ENCODE measurements around the gene GLYR1. TPM values are rescaled to one million over a fixed set of nuclear protein-coding genes. Genes with fewer than 3 reads are reported as not detected.

Gene GLYR1
- polyA plus RNA-seq, 6 donors from 2014 or later, result 27.8 to 49.6 (median 37.3) TPM

GRCh38 chr16:4855371-4855770 lies 8.3 kb upstream of the GLYR1 start:
- no peaks in the 10 kb centered on the region for H3K9me3 Mint-ChIP-seq
- ATAC-seq (ENCODE audit: low read depth in 2 of 2), result no peak
- no peak for DNase-seq
- peaks cover 10 to 22% (median 13%) of the 10 kb centered on the region in 3 donors for H3K4me1 Mint-ChIP-seq
- no peak overlapping the region for H3K4me3 Mint-ChIP-seq
- no peaks in the 10 kb centered on the region for H3K27me3 Mint-ChIP-seq
- no peak overlapping the region for H3K27ac Mint-ChIP-seq
- H3K36me3 Mint-ChIP-seq, result peaks cover 16 to 27% of the 10 kb centered on the region in 2 donors

DNA sequence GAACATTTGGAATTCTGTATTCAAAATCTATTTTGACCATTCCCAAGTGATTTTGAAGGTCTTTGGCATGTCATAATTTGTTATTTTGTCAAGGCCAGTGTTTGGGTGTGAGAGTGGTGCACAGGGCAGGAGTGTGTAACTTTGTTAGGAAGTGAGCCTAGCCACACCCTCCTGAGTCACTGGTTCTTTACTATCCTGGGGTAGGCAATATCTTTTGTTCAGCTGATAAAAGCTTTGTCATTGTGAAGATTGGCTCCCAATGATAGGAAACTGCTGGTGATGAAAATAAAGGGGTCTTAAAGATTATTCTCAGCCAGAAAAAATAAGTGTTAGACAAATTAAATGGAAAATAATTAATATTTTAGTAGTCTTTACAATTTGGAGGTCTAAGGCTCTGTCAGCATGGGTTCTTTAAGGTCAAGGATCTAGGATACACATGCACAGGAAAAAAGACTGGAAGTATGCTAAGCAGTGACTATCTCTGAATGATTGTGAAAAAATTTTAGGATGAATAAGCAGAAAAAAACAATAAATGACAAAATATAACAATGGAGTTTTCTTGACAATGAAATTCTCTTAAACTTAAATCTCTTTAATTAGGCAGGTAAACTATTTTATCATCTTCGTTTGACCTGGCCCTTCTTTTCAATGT lies 5.3 kb upstream of the GLYR1 start:
- DNase-seq, result no peak
- H3K36me3 Mint-ChIP-seq, result peaks cover 0 to 7% of the 10 kb centered on the region in 2 donors
- peaks cover 19 to 39% (median 28%) of the 10 kb centered on the region in 3 donors for H3K4me1 Mint-ChIP-seq
- no peak overlapping the region for H3K4me3 Mint-ChIP-seq
- no peaks in the 10 kb centered on the region for H3K27me3 Mint-ChIP-seq
- peak overlapping the region in 1 of 6 donors; percentile 13 for H3K27ac Mint-ChIP-seq
- H3K9me3 Mint-ChIP-seq, result no peaks in the 10 kb centered on the region
- ATAC-seq (ENCODE audit: low read depth in 2 of 2), result no peak

GRCh38 chr16:4850211-4850610 lies 3.1 kb upstream of the GLYR1 start:
- peak overlapping the region in 1 of 8 donors; percentile 73 for H3K4me3 Mint-ChIP-seq
- H3K27ac Mint-ChIP-seq, result no peak overlapping the region
- no peaks in the 10 kb centered on the region for H3K9me3 Mint-ChIP-seq
- H3K27me3 Mint-ChIP-seq, result no peaks in the 10 kb centered on the region
- peaks cover 30 to 53% (median 41%) of the 10 kb centered on the region in 3 donors for H3K4me1 Mint-ChIP-seq
- no peak for DNase-seq
- ATAC-seq (ENCODE audit: low read depth in 2 of 2), result no peak
- H3K36me3 Mint-ChIP-seq, result no peaks in the 10 kb centered on the region

GRCh38 chr16:4847774-4848587 lies 893 bp upstream of the GLYR1 start:
- H3K4me1 Mint-ChIP-seq, result peaks cover 30 to 54% (median 41%) of the 10 kb centered on the region in 3 donors
- no peaks in the 10 kb centered on the region for H3K9me3 Mint-ChIP-seq
- no peaks in the 10 kb centered on the region for H3K27me3 Mint-ChIP-seq
- H3K4me3 Mint-ChIP-seq, result peak overlapping the region; percentile 85 to 97 (median 90)
- DNase-seq (peak; percentile 22), ATAC-seq (ENCODE audit: low read depth in 2 of 2) (peak; percentile 28 to 36)
- peak overlapping the region; percentile 62 to 96 (median 95) for H3K27ac Mint-ChIP-seq
- H3K36me3 Mint-ChIP-seq, result no peaks in the 10 kb centered on the region

- Mint-ChIP-seq H3K27ac (peak overlapping the region; percentile 91 to 96 (median 94)), H3K9me3 (no peaks in the 10 kb centered on the region), H3K36me3 (no peaks in the 10 kb centered on the region), H3K4me3 (peak overlapping the region; percentile 83 to 96 (median 90)), H3K27me3 (no peaks in the 10 kb centered on the region), H3K4me1 (peaks cover 24 to 46% (median 40%) of the 10 kb centered on the region in 3 donors)
- DNase-seq (peak; percentile 27), ATAC-seq (ENCODE audit: low read depth in 2 of 2) (no peak)
These were observed 586 bp downstream of the GLYR1 start for GRCh38 chr16:4846503-4846900.

DNA sequence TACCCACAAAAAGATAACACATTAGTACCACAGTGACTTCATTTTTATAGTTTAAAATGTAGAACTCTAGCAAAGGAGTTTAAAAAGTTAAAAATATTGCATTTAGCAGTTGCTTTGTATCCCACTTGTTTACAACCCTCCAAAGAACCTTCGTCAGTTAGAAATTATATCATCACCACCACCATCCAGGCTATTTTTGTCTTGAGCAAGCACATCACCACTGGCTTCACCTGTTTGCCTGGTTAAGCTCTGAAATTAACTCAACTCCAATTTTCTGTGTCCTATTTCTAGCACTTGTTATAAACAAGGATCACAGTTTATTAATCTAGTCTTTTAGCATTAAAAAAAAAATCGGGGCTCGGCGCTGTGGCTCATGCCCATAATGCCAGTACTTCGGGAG lies 6.1 kb downstream of the GLYR1 start:
- no peaks in the 10 kb centered on the region for H3K9me3 Mint-ChIP-seq
- peaks cover 8 to 13% (median 10%) of the 10 kb centered on the region in 3 donors for H3K4me1 Mint-ChIP-seq
- no peak for DNase-seq
- H3K27me3 Mint-ChIP-seq, result no peaks in the 10 kb centered on the region
- ATAC-seq (ENCODE audit: low read depth in 2 of 2), result no peak
- no peak overlapping the region for H3K4me3 Mint-ChIP-seq
- peak overlapping the region in 1 of 6 donors; percentile 34 for H3K27ac Mint-ChIP-seq
- H3K36me3 Mint-ChIP-seq, result peaks cover 9 to 12% of the 10 kb centered on the region in 2 donors

GRCh38 chr16:4839942-4840341 lies 7.1 kb downstream of the GLYR1 start:
- Mint-ChIP-seq H3K4me3 (no peak overlapping the region), H3K36me3 (peaks cover 9 to 12% of the 10 kb centered on the region in 2 donors), H3K4me1 (peaks cover 0 to 4% (median 3%) of the 10 kb centered on the region in 3 donors), H3K9me3 (no peaks in the 10 kb centered on the region), H3K27ac (peak overlapping the region in 2 of 6 donors; percentile 48 to 83), H3K27me3 (no peaks in the 10 kb centered on the region)
- DNase-seq (no peak), ATAC-seq (ENCODE audit: low read depth in 2 of 2) (no peak)

DNA sequence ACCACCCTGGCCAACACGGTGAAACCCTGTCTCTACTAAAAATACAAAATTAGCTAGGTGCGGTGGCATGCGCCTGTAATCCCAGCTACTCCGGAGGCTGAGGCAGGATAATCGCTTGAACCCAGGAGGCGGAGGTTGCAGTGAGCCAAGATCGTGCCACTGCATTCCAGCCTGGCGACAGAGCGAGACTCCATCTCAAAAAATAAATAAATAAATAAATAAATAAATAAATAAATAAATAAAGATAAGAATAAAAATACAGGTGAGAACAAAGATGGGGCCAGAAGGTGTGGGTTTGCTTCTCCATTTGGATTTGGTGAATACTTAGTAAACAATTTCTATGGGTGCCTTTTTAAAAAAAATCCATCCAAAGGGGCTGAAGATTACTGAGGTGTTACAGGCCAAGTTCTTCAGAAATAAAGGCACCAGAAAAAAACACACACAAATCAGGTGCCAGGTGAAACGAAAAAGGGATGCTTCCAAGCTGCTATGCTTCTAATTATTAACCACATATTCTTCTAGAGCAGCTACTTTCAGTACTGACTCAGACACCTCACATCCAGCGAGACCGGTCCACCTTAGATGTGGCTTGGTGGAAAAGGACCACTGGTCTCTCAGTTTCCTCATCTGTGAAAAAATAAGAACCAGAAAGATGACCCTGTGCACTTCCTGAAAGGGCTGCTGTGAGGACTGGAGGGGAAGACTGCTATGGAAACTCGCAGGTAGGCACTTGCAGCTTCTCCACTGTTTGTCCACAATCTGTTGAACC lies 9.2 kb downstream of the GLYR1 start:
- peak overlapping the region in 1 of 6 donors; percentile 70 for H3K27ac Mint-ChIP-seq
- no peak for DNase-seq
- H3K4me3 Mint-ChIP-seq, result no peak overlapping the region
- H3K27me3 Mint-ChIP-seq, result no peaks in the 10 kb centered on the region
- no peak for ATAC-seq (ENCODE audit: low read depth in 2 of 2)
- H3K4me1 Mint-ChIP-seq, result peaks cover 7 to 12% (median 8%) of the 10 kb centered on the region in 3 donors
- no peaks in the 10 kb centered on the region for H3K9me3 Mint-ChIP-seq
- H3K36me3 Mint-ChIP-seq, result peaks cover 10 to 12% of the 10 kb centered on the region in 2 donors

- no peak overlapping the region for H3K4me3 Mint-ChIP-seq
- H3K9me3 Mint-ChIP-seq, result no peaks in the 10 kb centered on the region
- no peaks in the 10 kb centered on the region for H3K27me3 Mint-ChIP-seq
- H3K4me1 Mint-ChIP-seq, result peaks cover 11 to 21% (median 13%) of the 10 kb centered on the region in 3 donors
- peaks cover 22% of the 10 kb centered on the region in 2 donors for H3K36me3 Mint-ChIP-seq
- no peak for DNase-seq
- H3K27ac Mint-ChIP-seq, result peak overlapping the region in 2 of 6 donors; percentile 44 to 59
- no peak for ATAC-seq (ENCODE audit: low read depth in 2 of 2)
These were observed 10.4 kb downstream of the GLYR1 start for GRCh38 chr16:4836727-4837126.

DNA sequence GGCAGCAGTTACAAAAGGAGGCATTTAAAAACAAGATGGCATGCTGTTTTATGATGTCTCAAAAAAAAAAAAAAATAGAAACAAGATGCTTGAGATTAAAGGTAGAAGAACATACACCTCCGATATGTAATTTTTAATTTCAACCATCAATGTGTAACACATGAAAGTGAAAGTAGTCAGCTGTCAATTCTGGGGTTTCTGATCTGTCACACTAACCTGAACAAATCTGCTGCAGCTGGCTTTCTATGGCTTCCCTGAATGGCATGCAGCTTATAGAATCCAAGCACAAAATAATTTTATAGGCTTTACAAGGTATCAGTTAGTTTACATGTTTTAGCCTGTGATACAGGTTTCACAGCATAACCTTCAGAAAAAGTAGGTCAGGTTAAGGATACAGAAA lies 13.5 kb downstream of the GLYR1 start:
- ATAC-seq (ENCODE audit: low read depth in 2 of 2) (peak in 1 of 2 donors; percentile 64), DNase-seq (no peak)
- H3K4me3 Mint-ChIP-seq, result no peak overlapping the region
- peak overlapping the region in 2 of 6 donors; percentile 4 to 7 for H3K27ac Mint-ChIP-seq
- H3K27me3 Mint-ChIP-seq, result no peaks in the 10 kb centered on the region
- H3K36me3 Mint-ChIP-seq, result peaks cover 22 to 27% of the 10 kb centered on the region in 2 donors
- no peaks in the 10 kb centered on the region for H3K9me3 Mint-ChIP-seq
- H3K4me1 Mint-ChIP-seq, result peaks cover 13 to 21% (median 17%) of the 10 kb centered on the region in 3 donors

DNA sequence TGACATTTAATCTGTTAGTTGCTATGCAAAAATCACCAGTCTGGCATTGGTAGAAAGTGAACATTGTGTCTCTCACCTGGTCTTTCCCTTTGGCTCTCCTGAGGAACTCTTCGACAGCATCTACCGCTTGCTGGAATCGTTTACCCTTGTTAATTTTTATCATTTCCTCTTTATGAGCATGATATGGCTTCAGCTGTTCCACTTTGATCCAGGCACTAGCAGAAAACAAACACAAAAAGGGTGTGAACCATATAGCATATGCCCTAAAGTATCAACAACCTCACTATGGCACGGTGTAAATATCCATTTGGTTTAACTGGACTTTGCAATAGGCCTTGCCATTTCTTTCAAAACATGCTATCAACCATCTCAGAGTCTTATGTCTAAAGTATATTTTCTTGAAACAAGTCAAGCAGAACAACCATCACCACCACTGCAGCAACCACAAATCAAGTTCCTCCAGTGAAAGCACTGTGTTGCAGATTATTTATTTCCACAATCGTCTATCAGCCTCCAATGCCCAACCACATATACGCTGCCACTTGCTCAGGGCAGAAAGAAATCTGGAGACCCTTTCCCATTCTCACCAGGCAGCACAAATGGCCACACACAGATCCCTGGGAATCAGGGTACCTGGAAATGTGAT lies 14.3 kb downstream of the GLYR1 start:
- Mint-ChIP-seq H3K9me3 (no peaks in the 10 kb centered on the region), H3K27me3 (no peaks in the 10 kb centered on the region), H3K36me3 (peaks cover 22 to 27% of the 10 kb centered on the region in 2 donors), H3K4me1 (peaks cover 13 to 21% (median 17%) of the 10 kb centered on the region in 3 donors), H3K27ac (peak overlapping the region in 3 of 6 donors; percentile 20 to 55 (median 23)), H3K4me3 (peak overlapping the region in 2 of 8 donors; percentile 34 to 37)
- ATAC-seq (ENCODE audit: low read depth in 2 of 2) (peak; percentile 38 to 66), DNase-seq (no peak)

DNA sequence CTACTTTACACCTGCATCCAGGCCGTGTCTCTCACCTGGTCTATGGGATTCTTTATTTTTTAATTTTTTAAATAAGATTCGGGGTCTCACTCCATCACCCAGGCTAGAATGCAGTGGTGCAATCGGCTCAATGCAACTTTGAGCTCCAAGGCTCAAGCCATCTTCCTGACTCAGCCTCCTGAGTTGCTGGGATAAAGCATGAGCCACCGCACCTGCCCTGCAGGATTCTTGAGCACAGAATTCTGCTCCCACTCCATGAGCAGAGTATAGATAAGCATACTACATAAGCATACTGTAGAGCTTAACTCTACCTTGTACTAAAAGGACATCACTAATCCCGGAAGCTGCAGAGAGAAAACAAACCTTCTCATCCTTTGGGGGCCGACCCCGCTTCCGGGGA lies 15.5 kb downstream of the GLYR1 start:
- Mint-ChIP-seq H3K4me3 (no peak overlapping the region), H3K4me1 (peaks cover 13 to 21% (median 17%) of the 10 kb centered on the region in 3 donors), H3K27me3 (no peaks in the 10 kb centered on the region), H3K36me3 (peaks cover 22 to 27% of the 10 kb centered on the region in 2 donors), H3K27ac (peak overlapping the region in 1 of 6 donors; percentile 87), H3K9me3 (no peaks in the 10 kb centered on the region)
- ATAC-seq (ENCODE audit: low read depth in 2 of 2), result no peak
- no peak for DNase-seq

DNA sequence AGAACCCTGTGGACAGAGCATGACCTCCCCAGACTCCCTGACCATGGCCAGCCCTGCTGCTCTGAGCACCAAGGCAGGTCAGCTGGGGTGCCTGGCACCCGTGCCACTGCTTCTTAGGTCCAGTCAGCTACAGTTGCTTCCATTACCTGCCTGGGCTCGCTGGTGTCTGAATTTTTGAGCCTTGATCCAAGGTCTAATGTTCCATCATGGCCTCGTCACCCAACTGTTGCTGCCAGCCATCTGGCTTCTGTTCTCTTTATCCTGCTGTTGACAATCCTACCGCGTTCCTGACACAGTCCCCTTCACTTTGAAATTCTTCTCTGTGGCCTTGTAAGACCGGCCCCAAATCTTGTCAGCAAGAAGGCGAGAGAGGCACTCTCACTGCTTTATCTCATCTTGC lies 16.7 kb downstream of the GLYR1 start:
- H3K4me1 Mint-ChIP-seq, result peaks cover 13 to 21% (median 17%) of the 10 kb centered on the region in 3 donors
- ATAC-seq (ENCODE audit: low read depth in 2 of 2) (no peak), DNase-seq (no peak)
- peaks cover 22 to 29% of the 10 kb centered on the region in 2 donors for H3K36me3 Mint-ChIP-seq
- H3K27ac Mint-ChIP-seq, result peak overlapping the region in 2 of 6 donors; percentile 67 to 76
- H3K4me3 Mint-ChIP-seq, result no peak overlapping the region
- H3K9me3 Mint-ChIP-seq, result no peaks in the 10 kb centered on the region
- H3K27me3 Mint-ChIP-seq, result no peaks in the 10 kb centered on the region

All from naive B cell (primary cell).